HG02588 (cell line): ENCODE results near the gene PSG1.
"Not testable (repeated sequence)": the region's sequence is repeated elsewhere in the genome, so short reads cannot be mapped to it uniquely, and the experiment has no call there.

ENCODE experiments used
- ATAC-seq: cut with Tn5 transposase; IDR thresholded peaks from one replicate; pipeline ENCODE4 v1.9.1; 2021; ENCODE audit warnings: mild to moderate bottlenecking, moderate library complexity; ENCODE audit not compliant: unreplicated experiment

PSG1 gene

DNA sequence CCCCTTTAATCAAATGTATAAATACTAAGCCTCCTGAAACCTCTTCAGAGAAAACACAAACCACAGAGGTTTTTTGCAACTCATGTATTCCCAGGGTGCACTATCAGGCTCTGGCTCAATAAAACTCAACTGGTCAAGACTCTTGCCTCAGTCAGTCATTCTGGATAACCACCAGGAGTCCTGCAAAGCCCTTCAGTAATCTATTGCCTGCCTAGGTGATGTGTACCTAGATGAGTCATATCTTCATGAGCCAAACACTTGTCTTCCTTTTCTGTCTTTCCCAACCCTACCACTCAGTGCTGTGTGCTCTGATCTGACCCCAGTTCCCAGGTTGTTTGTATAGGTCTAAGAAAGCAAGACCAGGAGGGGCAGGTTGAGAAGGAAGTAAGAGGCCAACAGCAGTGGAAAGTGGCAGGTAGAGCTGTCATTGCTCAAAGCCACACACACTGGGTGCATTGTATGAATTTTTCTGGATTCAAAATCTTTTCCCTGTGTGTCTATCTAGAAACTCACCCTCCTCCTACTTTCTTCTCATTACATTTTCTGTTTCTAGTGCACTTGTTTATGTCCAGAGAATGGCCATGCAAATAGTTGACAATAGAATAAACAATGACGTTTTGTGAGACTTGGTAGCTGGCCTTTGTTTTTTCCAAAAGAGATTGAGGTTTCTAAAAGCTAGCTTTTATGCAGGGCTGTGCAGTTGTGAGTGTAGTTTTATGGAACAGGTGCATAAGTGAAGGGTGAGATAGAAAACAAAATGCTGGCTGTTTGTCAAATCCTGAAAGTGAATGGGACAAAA is 48.1 kb downstream of the PSG1 start:
- ATAC-seq: no peak

DNA sequence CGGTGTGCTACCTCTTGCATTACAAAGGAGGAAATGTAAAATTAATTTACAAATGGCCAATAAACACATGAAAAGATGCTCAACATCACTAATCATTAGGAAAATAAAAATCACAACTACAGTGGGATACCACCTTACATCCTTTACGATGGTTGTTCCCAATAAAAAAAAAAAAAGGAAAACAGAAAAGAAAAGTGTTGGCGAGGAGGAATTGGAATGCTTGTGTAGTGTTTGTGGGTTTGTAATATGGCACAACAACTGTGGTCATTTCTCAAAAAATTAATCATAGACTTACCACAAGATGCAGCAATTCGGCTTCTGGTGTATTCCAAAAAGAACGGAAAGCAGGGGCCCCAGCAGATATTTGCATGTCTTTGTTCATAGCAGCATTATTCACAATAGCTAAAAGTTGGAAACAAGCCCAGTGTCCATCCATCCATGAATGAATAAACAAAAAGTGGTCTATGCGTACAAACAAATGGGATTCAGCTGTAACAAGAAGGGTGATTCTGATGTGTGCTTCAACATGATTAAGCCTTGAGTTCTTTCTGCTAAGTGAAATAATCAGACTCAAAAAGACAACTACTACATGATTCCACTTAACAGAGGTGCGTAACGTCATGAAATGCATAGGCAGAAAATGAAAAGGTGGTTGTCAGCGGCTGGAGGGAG is 58.1 kb downstream of the PSG1 start:
- ATAC-seq: not testable (repeated sequence)

DNA sequence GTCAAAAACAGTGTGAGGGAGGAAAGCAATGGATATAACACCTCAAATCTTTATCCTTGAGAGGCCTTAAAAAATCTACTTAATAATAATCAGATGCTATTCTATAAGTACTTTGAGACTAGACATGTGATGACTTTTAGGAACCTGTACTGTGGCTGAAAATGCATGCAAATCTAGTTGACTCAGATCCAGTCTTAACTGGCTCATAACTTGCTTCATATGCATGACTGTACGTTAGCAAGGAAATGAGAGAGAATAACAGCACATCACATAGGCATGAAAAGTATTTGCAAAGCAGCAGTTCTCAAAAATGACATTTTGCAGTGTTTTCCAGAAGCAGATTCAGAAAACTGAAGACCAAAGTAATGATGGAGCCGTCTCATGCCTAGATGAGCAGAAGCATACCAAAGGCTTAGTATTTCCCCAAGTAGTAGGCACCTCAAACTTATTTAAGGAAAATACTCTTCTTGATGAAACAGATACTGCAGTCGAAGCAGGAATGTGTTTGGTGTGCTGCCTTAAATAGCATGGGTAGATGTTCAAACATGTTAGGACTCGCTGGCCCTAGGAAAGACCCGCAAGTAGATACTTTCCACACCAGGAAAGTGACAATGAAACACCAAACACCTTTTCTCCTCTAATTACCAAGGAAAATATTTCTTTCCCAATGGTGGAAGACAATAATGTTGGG is 59.4 kb downstream of the PSG1 start:
- ATAC-seq: not testable (repeated sequence)

DNA sequence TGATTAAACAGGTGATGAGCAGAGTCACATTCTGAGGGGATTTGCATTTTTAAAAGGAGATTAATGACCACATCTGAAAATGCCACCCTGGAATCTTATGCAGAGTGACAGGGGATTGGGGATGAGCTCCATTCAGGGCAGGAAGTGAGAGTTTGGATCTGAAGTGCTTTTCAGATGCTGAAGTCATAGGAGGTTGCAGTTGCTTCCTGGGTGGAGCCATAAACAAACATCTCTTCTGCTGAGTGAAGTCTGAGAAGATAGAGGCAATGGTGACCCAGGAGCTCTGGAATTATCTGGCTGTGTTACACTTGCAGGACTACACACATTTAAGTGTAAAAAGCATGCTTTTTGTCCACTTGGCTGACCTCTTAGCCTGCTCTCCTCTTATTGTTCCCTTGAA is 62.6 kb downstream of the PSG1 start:
- ATAC-seq: no peak
